GM23338 (cell line): ENCODE measurements around the gene USP31.

Experiments
- CREB1 ChIP-seq: fragments of 250-450 bp; sonication (Bioruptor Pico); IDR thresholded peaks from 2 replicates; pipeline ENCODE4 v1.5.0; 2020; ENCODE audit warnings: low read depth, mild to moderate bottlenecking, moderate library complexity
- EZH2 ChIP-seq: fragments of 200-600 bp; sonication (generic); IDR thresholded peaks from one replicate; pipeline ENCODE4 v1.8.0; 2017; ENCODE audit warnings: antibody characterized with exemption, mild to moderate bottlenecking, low read depth; ENCODE audit not compliant: unreplicated experiment
- EZH2phosphoT487 ChIP-seq: fragments of 200-600 bp; sonication (generic); IDR thresholded peaks from one replicate; pipeline ENCODE4 v1.8.1; 2018; ENCODE audit warnings: antibody characterized with exemption; ENCODE audit not compliant: unreplicated experiment
- JUNB ChIP-seq: IDR thresholded peaks from one replicate; pipeline ENCODE4 v1.6.1; 2016; ENCODE audit warnings: antibody characterized with exemption; ENCODE audit not compliant: unreplicated experiment
- NANOG ChIP-seq: IDR thresholded peaks from 2 replicates; pipeline ENCODE4 v1.6.1; 2016; ENCODE audit warnings: antibody characterized with exemption, borderline replicate concordance
- POLR2AphosphoS5 ChIP-seq: IDR thresholded peaks from 2 replicates; pipeline ENCODE4 v1.6.1; 2016; ENCODE audit warnings: antibody characterized with exemption, low read depth
- STAT1 ChIP-seq: IDR thresholded peaks from one replicate; pipeline ENCODE4 v1.6.1; 2016; ENCODE audit warnings: antibody characterized with exemption; ENCODE audit not compliant: unreplicated experiment
- ZNF331 ChIP-seq: fragments of 250-450 bp; sonication (Bioruptor Pico); IDR thresholded peaks from 2 replicates; pipeline ENCODE4 v1.5.0; 2020; ENCODE audit warnings: low read depth, mild to moderate bottlenecking, moderate library complexity
- TF ChIP-seq, protein P1 (sequence below), 2 experiments: fragments of 200-600 bp in 1 of 2; sonication (generic) in 1 of 2; conservative IDR thresholded peaks; 2 replicates each; pipeline versions ENCODE4 v1.5.1 to v1.6.1; 2016 to 2017; ENCODE audit warnings: antibody characterized with exemption in 2 of 2, low read depth in 2 of 2, mild to moderate bottlenecking in 2 of 2, moderate library complexity in 1 of 2
- TF ChIP-seq, protein P2 (sequence below): IDR thresholded peaks from one replicate; pipeline ENCODE4 v1.6.1; 2018; ENCODE audit warnings: antibody characterized with exemption; ENCODE audit not compliant: unreplicated experiment

DNA sequence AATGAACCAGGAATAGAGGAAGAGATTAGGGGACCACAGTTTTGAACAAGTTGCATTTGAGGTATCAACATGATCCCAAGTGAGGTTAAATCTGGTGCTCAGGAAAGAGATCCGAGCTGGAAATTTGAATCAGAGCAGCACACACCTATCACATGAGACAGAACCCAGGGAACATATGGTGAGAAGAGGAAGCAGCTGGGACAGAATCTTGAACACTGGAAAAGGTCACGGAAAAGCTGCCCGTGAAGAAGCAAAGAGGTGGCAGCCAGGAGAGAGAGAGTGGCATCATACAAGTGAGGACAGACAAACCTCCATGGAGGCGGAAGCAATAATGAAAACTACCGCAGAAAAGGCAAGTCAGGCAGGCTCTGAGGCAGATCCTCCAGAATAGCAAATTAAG lies 36.1 kb downstream of the USP31 start:
- TF ChIP-seq, protein P1, sequence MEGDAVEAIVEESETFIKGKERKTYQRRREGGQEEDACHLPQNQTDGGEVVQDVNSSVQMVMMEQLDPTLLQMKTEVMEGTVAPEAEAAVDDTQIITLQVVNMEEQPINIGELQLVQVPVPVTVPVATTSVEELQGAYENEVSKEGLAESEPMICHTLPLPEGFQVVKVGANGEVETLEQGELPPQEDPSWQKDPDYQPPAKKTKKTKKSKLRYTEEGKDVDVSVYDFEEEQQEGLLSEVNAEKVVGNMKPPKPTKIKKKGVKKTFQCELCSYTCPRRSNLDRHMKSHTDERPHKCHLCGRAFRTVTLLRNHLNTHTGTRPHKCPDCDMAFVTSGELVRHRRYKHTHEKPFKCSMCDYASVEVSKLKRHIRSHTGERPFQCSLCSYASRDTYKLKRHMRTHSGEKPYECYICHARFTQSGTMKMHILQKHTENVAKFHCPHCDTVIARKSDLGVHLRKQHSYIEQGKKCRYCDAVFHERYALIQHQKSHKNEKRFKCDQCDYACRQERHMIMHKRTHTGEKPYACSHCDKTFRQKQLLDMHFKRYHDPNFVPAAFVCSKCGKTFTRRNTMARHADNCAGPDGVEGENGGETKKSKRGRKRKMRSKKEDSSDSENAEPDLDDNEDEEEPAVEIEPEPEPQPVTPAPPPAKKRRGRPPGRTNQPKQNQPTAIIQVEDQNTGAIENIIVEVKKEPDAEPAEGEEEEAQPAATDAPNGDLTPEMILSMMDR (conservative IDR thresholded peaks at IDR 0.05; ENCODE audit: low read depth in 2 of 2): no peak
- TF ChIP-seq EZH2 (no peak), EZH2phosphoT487 (no peak), POLR2AphosphoS5 (no peak), CREB1 (CRISPR knock-in tag) (no peak), NANOG (no peak), JUNB (no peak), ZNF331 (CRISPR knock-in tag) (no peak), STAT1 (no peak)
- TF ChIP-seq, protein P2, sequence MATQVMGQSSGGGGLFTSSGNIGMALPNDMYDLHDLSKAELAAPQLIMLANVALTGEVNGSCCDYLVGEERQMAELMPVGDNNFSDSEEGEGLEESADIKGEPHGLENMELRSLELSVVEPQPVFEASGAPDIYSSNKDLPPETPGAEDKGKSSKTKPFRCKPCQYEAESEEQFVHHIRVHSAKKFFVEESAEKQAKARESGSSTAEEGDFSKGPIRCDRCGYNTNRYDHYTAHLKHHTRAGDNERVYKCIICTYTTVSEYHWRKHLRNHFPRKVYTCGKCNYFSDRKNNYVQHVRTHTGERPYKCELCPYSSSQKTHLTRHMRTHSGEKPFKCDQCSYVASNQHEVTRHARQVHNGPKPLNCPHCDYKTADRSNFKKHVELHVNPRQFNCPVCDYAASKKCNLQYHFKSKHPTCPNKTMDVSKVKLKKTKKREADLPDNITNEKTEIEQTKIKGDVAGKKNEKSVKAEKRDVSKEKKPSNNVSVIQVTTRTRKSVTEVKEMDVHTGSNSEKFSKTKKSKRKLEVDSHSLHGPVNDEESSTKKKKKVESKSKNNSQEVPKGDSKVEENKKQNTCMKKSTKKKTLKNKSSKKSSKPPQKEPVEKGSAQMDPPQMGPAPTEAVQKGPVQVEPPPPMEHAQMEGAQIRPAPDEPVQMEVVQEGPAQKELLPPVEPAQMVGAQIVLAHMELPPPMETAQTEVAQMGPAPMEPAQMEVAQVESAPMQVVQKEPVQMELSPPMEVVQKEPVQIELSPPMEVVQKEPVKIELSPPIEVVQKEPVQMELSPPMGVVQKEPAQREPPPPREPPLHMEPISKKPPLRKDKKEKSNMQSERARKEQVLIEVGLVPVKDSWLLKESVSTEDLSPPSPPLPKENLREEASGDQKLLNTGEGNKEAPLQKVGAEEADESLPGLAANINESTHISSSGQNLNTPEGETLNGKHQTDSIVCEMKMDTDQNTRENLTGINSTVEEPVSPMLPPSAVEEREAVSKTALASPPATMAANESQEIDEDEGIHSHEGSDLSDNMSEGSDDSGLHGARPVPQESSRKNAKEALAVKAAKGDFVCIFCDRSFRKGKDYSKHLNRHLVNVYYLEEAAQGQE: no peak
